ENCODE data around the gene CDH12.
"Not testable (repeated sequence)": the region's sequence is repeated elsewhere in the genome, so short reads cannot be mapped to it uniquely, and the experiment has no call there.

CDH12 gene

GRCh38 chr5:22109315-22109714, 743.8 kb downstream of the CDH12 start:
- DNase-seq, result no peak

GRCh38 chr5:22108545-22108944, 744.6 kb downstream of the CDH12 start:
- no peak for DNase-seq

DNA sequence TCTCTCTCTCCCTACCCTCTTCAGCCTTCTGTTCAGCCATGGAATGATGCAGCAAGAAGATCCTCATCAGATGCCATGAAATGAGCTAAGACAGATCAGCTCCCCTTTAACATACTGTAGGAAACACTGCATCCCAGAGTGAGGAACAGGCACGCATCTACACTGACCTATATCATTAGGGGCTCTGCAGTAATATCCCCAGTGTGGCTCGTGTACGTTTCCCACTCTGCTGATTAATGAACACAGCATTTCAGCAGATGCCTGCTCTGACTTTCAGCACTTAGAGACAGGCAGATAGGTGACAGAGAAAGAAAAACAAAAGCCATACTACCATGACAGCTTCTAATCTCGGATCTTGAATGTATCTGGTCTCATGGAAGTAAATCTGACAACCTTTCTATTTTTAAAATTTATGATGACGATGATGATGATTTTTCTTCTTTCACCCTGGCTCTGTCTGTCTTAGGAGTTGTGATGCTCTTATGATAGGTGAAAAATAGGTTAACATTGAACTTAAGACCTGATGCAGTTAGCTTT, 750.3 kb downstream of the CDH12 start:
- no peak for DNase-seq

DNA sequence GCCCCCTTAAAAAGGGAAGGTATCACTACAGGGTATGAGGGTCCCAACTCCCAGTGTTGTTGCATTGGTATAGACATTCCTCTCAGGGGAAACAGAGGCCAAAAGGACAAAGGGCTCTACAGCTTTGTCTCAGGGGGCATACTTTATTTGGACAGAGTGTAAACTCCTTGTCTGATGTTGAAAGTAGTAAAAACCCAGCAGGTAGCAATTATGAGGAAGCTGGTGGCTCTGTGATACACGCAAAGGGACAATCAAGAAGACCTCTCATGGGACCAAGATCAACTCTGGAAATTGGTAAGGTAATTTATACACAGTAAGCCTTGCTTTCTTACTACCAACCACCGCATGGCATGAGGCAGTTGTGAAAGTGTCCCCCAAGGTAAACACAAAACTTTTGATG, 764.6 kb downstream of the CDH12 start:
- DNase-seq, result no peak

- no peak for DNase-seq
Observed at GRCh38 chr5:22079566-22079965, 773.6 kb downstream of the CDH12 start.

DNA sequence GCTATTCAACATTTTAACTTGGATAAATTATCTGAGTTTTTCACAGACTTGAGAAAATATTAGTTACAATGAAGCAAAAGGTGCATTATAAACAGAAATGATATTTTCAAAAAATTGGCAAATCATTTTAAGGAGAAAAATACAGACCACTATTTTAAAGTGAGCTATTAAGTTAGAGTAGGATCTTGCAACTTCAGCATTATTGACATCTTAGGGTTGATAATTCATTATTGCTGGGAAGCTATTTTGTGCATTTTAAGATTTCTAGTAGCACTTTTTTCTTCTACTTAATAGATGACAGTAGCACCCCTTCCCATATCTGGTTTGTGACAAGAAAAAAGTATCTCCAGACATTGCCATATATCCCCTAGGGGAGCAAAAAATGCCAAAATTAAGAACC, 774.1 kb downstream of the CDH12 start:
- DNase-seq, result no peak

GRCh38 chr5:22076586-22076985, 776.6 kb downstream of the CDH12 start:
- DNase-seq, result no peak

DNA sequence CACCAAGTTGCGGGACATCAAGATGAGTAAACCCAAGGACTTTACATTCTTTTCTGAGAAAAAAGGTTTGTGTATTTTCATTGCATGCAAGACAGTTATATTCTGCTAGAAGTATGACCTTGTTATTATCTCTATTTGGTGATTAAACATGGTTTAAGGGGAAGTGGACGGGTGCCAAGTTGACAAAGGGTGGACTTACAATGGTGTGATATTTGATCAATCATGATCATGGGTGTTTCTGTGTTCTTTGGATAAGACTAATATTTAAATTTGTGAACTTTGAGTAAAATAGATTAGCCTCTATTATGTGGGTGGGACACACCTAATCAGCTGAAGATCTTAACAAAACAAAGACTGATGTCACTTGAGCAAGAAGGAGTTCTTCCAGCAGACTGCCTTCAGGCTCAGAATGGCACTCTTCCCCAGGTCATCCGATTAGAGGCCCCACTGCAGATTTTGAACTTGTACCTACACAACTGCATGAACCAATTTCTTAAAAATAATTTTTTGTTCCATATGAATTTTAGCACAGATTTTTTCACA, 782.9 kb downstream of the CDH12 start:
- no peak for DNase-seq

DNA sequence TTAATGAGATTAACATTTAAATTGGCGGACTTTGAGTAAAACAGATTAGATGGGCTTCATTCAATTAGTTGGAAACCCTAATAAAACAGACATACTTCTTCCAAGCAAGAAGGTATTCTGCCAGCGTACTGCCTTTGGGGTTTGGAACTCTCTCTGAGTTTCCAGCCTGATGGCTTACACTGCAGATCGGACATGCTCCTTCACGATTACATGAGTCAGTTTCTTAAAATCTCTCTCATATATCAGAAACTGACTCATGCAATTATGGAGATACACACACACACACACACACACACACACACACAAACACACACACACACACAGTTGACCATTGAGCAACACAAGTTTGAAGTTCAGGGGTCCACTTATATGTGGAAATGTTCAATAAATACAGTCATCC, 789.4 kb downstream of the CDH12 start:
- DNase-seq, result no peak

- DNase-seq, result no peak
Observed at GRCh38 chr5:22058620-22059019, 794.5 kb downstream of the CDH12 start.

- DNase-seq, result no peak
Observed at GRCh38 chr5:22057012-22057411, 796.1 kb downstream of the CDH12 start.

DNA sequence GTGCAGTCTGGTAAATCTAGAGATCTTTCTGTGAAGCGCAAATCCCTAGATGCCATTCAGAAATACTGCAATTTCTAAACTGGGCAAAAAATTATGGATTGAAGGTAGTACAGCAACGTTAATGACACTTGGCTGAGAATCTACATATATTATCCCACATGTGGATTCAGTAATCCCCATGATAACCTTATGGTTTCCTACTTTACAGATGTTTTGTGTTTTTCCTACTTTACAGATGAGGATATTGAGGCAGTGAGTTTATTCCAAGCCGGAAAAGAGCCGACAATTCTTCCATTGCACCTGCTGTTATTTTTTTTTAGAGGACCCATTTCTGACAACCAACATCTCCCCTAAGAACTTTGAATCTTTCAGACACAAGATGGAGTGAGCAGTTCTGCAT, 796.5 kb downstream of the CDH12 start:
- DNase-seq, result no peak

- DNase-seq, result no peak
Observed at GRCh38 chr5:22053195-22053594, 799.9 kb downstream of the CDH12 start.

DNA sequence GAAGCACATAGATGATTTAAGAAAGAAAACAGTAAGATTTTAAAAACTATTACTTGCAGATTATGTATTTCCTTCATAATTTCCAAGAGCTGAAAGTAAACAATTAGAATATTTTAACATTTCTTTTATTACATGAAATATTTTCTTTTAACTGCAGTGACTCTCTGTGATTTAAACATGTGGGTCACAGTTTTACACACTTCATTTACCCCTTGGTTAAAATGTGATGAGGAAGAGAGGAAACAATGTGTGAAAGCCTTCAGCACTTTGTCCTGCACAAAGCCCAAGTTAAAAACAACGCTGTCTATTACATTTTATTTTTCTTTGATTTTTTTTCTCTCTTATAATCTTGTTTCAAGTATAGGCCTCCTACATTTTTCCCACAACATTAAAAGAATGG, 801.3 kb downstream of the CDH12 start:
- no peak for DNase-seq

GRCh38 chr5:22050931-22051330, 802.2 kb downstream of the CDH12 start:
- DNase-seq, result no peak

- no peak for DNase-seq
Observed at GRCh38 chr5:22044229-22044628, 808.9 kb downstream of the CDH12 start.

GRCh38 chr5:22036061-22036460, 817.1 kb downstream of the CDH12 start:
- DNase-seq, result no peak

GRCh38 chr5:22033066-22033465, 820.1 kb downstream of the CDH12 start:
- no peak for DNase-seq

- DNase-seq, result no peak
Observed at GRCh38 chr5:22023784-22024183, 829.4 kb downstream of the CDH12 start.

DNA sequence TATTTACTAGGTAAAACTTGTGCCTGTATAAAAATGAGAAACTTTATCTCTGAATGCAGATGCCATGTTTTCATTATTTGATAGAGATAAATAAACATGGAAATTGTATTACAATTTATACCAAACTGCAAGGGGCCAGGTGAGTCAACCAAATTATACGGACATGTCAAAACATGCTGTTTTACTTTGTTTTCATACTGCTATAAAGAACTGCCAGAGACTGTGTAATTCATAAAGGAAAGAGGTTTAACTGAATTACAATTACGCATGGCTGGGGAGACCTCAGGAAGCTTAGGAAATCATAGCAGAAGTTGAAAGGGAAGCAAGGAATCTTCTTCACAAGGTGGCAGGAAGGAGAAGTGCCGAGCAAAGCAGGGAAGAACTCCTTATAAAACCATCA, 840.3 kb downstream of the CDH12 start:
- not testable (repeated sequence) for DNase-seq

- DNase-seq, result not testable (repeated sequence)
Observed at GRCh38 chr5:22010808-22011207, 842.3 kb downstream of the CDH12 start.

- DNase-seq, result not testable (repeated sequence)
Observed at GRCh38 chr5:22001097-22001496, 852.0 kb downstream of the CDH12 start.

DNA sequence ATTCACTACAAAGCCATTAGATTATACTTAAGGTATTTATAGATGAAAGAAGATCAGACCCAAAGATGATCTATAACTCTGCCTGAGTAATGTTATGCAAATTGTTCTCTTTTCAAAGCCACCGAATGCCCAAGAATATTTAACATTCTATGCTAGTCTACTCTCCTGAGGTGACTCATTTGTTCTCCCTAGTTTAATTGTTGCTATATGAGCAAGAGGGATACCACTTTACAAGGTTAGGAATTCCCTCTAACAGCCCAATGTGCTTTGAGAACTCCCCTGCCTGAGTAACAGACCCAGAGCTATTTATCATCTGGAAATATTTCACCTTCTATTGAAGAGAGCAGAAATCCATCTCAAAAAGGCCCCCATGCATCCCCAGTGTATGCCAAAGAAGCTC, 867.3 kb downstream of the CDH12 start:
- DNase-seq, result not testable (repeated sequence)

DNA sequence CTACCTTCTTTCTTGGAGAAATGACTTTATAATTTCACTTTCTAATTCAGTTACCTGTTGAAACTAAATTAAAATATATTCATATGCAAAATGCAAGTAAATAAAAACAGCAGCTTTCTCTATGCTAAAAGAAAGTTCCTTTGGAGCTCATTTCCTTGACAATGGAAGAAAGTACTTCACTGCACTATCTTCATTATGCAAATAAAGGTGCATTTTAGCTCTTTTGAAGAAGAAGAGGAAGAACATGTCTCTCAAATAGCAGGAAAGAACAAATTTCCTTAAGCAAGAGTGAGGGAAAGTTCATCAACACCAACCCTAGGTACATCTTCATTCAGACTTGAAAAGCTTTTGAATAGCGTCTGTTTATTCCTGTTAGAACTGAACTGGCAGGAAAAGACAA, 901.6 kb downstream of the CDH12 start:
- not testable (repeated sequence) for DNase-seq

- DNase-seq, result no peak
Observed at GRCh38 chr5:21931116-21931515, 922.0 kb downstream of the CDH12 start.

Measured in activated CD8-positive, alpha-beta memory T cell treated with anti-CD3 and anti-CD28 coated beads, Interleukin-2, amount 50 U/mL, for 48 hours (primary cell).